ENCODE measurements around the gene SLC5A6. TPM values are rescaled to one million over a fixed set of nuclear protein-coding genes. Genes with fewer than 3 reads are reported as not detected.

The SLC5A6 gene
- total RNA-seq, 1 experiment from 2014 or later = 111 TPM

- no peak for TF ChIP-seq AFF4 (CRISPR knock-in tag; IDR thresholded peaks at IDR 0.05; ENCODE audit: borderline replicate concordance)
- no peak for TF ChIP-seq OVOL2 (CRISPR knock-in tag; IDR thresholded peaks at IDR 0.05; ENCODE audit: borderline replicate concordance)
- no peak for TF ChIP-seq JAZF1 (CRISPR knock-in tag; IDR thresholded peaks at IDR 0.05)
- TF ChIP-seq ZBTB43 (CRISPR knock-in tag; IDR thresholded peaks at IDR 0.05) = no peak
- TF ChIP-seq, protein P1, sequence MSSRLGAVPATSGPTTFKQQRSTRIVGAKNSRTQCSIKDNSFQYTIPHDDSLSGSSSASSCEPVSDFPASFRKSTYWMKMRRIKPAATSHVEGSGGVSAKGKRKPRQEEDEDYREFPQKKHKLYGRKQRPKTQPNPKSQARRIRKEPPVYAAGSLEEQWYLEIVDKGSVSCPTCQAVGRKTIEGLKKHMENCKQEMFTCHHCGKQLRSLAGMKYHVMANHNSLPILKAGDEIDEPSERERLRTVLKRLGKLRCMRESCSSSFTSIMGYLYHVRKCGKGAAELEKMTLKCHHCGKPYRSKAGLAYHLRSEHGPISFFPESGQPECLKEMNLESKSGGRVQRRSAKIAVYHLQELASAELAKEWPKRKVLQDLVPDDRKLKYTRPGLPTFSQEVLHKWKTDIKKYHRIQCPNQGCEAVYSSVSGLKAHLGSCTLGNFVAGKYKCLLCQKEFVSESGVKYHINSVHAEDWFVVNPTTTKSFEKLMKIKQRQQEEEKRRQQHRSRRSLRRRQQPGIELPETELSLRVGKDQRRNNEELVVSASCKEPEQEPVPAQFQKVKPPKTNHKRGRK (CRISPR knock-in tag; IDR thresholded peaks at IDR 0.05; ENCODE audit: borderline replicate concordance) = no peak
- no peak for TF ChIP-seq TCF7 (CRISPR knock-in tag; IDR thresholded peaks at IDR 0.05; ENCODE audit: low read depth)
- TF ChIP-seq, protein P2, sequence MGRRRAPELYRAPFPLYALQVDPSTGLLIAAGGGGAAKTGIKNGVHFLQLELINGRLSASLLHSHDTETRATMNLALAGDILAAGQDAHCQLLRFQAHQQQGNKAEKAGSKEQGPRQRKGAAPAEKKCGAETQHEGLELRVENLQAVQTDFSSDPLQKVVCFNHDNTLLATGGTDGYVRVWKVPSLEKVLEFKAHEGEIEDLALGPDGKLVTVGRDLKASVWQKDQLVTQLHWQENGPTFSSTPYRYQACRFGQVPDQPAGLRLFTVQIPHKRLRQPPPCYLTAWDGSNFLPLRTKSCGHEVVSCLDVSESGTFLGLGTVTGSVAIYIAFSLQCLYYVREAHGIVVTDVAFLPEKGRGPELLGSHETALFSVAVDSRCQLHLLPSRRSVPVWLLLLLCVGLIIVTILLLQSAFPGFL (CRISPR knock-in tag; IDR thresholded peaks at IDR 0.05; ENCODE audit: borderline replicate concordance) = no peak
Observed at GRCh38 chr2:27249891-27250651, 38.0 kb upstream of the SLC5A6 start (continued).

- peaks cover 2% of the 10 kb centered on the region for H3K36me3 Mint-ChIP-seq
- H3K9me3 Mint-ChIP-seq = no peaks in the 10 kb centered on the region
- CTCF ChIA-PET = interaction anchor here (1.1 to 5.5 kb wide), 5 partner anchors 16 to 79 kb away, joined by 5 to 106 read pairs (median 22); partner anchors contain the start of gene TRIM54
- no peak overlapping the region for H3K27ac Mint-ChIP-seq
- no peak for ATAC-seq
- DNase-seq (ENCODE audit: low spot score) = no peak
- peaks cover 18% of the 10 kb centered on the region for H3K4me1 Mint-ChIP-seq
- peaks cover 7% of the 10 kb centered on the region for H3K27me3 Mint-ChIP-seq (ENCODE audit: low read depth)
- POLR2A ChIA-PET = interaction anchor here (0.6 to 1.7 kb wide), 5 partner anchors 26 to 199 kb away, joined by 3 to 6 read pairs (median 4); no protein-coding TSS in a partner anchor
- TF ChIP-seq, protein P3, sequence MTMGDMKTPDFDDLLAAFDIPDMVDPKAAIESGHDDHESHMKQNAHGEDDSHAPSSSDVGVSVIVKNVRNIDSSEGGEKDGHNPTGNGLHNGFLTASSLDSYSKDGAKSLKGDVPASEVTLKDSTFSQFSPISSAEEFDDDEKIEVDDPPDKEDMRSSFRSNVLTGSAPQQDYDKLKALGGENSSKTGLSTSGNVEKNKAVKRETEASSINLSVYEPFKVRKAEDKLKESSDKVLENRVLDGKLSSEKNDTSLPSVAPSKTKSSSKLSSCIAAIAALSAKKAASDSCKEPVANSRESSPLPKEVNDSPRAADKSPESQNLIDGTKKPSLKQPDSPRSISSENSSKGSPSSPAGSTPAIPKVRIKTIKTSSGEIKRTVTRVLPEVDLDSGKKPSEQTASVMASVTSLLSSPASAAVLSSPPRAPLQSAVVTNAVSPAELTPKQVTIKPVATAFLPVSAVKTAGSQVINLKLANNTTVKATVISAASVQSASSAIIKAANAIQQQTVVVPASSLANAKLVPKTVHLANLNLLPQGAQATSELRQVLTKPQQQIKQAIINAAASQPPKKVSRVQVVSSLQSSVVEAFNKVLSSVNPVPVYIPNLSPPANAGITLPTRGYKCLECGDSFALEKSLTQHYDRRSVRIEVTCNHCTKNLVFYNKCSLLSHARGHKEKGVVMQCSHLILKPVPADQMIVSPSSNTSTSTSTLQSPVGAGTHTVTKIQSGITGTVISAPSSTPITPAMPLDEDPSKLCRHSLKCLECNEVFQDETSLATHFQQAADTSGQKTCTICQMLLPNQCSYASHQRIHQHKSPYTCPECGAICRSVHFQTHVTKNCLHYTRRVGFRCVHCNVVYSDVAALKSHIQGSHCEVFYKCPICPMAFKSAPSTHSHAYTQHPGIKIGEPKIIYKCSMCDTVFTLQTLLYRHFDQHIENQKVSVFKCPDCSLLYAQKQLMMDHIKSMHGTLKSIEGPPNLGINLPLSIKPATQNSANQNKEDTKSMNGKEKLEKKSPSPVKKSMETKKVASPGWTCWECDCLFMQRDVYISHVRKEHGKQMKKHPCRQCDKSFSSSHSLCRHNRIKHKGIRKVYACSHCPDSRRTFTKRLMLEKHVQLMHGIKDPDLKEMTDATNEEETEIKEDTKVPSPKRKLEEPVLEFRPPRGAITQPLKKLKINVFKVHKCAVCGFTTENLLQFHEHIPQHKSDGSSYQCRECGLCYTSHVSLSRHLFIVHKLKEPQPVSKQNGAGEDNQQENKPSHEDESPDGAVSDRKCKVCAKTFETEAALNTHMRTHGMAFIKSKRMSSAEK (CRISPR knock-in tag; IDR thresholded peaks at IDR 0.05; ENCODE audit: borderline replicate concordance) = no peak
- TF ChIP-seq ESRRA (CRISPR knock-in tag; IDR thresholded peaks at IDR 0.05; ENCODE audit: borderline replicate concordance) (no peak), NR2C2 (CRISPR knock-in tag; IDR thresholded peaks at IDR 0.05) (no peak), SMAD4 (CRISPR knock-in tag; IDR thresholded peaks at IDR 0.05) (no peak), KAT7 (CRISPR knock-in tag; IDR thresholded peaks at IDR 0.05; ENCODE audit: borderline replicate concordance) (no peak)
- H3K4me3 Mint-ChIP-seq = no peak overlapping the region
Observed at GRCh38 chr2:27249159-27249890, 37.3 kb upstream of the SLC5A6 start.

Data from WTC11 (cell line).